PC-9 (cell line): ENCODE results near the gene SEMA3C. TPM values are rescaled to one million over a fixed set of nuclear protein-coding genes. Genes with fewer than 3 reads are reported as not detected.

Experiments
- Bru-seq: library from RNA; stranded (reverse); fragments of 400-500 nt; gene quantifications from one replicate; lab custom pipeline; 2021; lab: Mats Ljungman, UMichigan
- BruChase-seq, 2 experiments: library from RNA; stranded (reverse); fragments of 400-500 nt; gene quantifications; one replicate each; lab custom pipeline; 2021; lab: Mats Ljungman, UMichigan
- BruUV-seq: library from RNA; stranded (reverse); fragments of 400-500 nt; replicated peaks from 2 replicates; lab custom pipeline; 2021; lab: Mats Ljungman, UMichigan
- CTCF ChIA-PET: fragments of 300-600 bp; sonication (Branson Sonifier 250); formaldehyde crosslinking; loops from one replicate; lab custom pipeline; 2022; ENCODE audit warnings: antibody characterized with exemption; lab: Charles Lee
- POLR2A ChIA-PET: fragments of 300-600 bp; sonication (Branson Sonifier 250); formaldehyde crosslinking; loops from one replicate; lab custom pipeline; 2022; ENCODE audit warnings: antibody characterized with exemption; ENCODE audit not compliant: unreplicated experiment; lab: Charles Lee
- DNase-seq, 2 experiments: peaks; one replicate each; pipeline versions ENCODE4 v3.0.0 to v3.0.0-alpha.2; 2015 to 2022; ENCODE audit warnings: mixed read lengths in 1 of 2
- H2AFZ ChIP-seq: fragments of 200-600 bp; sonication (generic); 2 replicates; pipeline ENCODE4 v1.8.1; 2017; ENCODE audit warnings: antibody characterized with exemption
- H3F3A ChIP-seq: fragments of 200-600 bp; sonication (generic); 2 replicates; pipeline ENCODE4 v1.8.1; 2017; ENCODE audit warnings: antibody characterized with exemption, mild to moderate bottlenecking, low read depth; ENCODE audit not compliant: insufficient read depth
- H3K27ac ChIP-seq: fragments of 200-600 bp; sonication (generic); 2 replicates; pipeline ENCODE4 v1.6.1; 2016; ENCODE audit warnings: mixed run types
- H3K27me3 ChIP-seq: fragments of 200-600 bp; sonication (generic); 2 replicates; pipeline ENCODE4 v1.6.1; 2016; ENCODE audit warnings: low read depth, mixed run types; ENCODE audit not compliant: insufficient read depth
- H3K36me3 ChIP-seq: fragments of 200-600 bp; sonication (generic); 2 replicates; pipeline ENCODE4 v1.6.1; 2016; ENCODE audit warnings: low read depth, mixed run types
- H3K4me1 ChIP-seq: fragments of 200-600 bp; sonication (generic); replicated peaks from 2 replicates; pipeline ENCODE4 v1.6.1; 2016; ENCODE audit warnings: mixed run types; ENCODE audit not compliant: insufficient read depth
- H3K4me2 ChIP-seq: fragments of 200-600 bp; sonication (generic); 2 replicates; pipeline ENCODE4 v1.6.1; 2017; ENCODE audit warnings: mixed run types
- H3K4me3 ChIP-seq: fragments of 200-600 bp; sonication (generic); 2 replicates; pipeline ENCODE4 v1.6.1; 2016; ENCODE audit warnings: mixed run types
- H3K79me2 ChIP-seq: fragments of 200-600 bp; sonication (generic); 2 replicates; pipeline ENCODE4 v1.6.1; 2017; ENCODE audit warnings: low read depth, mixed run types
- H3K9me2 ChIP-seq: fragments of 200-600 bp; sonication (generic); 2 replicates; pipeline ENCODE4 v1.8.1; 2017; ENCODE audit warnings: mild to moderate bottlenecking; ENCODE audit not compliant: insufficient read depth
- H3K9me3 ChIP-seq: fragments of 200-600 bp; sonication (generic); 2 replicates; pipeline ENCODE4 v1.8.1; 2016; ENCODE audit warnings: low read depth; ENCODE audit not compliant: insufficient read depth
- H4K20me1 ChIP-seq: fragments of 200-600 bp; sonication (generic); 2 replicates; pipeline ENCODE4 v1.8.1; 2017; ENCODE audit not compliant: insufficient read depth
- EZH2 ChIP-seq: fragments of 200-600 bp; sonication (generic); IDR thresholded peaks from 2 replicates; pipeline ENCODE4 v1.8.0; 2017; ENCODE audit warnings: antibody characterized with exemption, low read depth
- intact Hi-C: fragments of 100-400 bp; cut with micrococcal nuclease; formaldehyde crosslinking; loops from one replicate; pipeline ENCODE4 v1.10.0; 2022; ENCODE audit not compliant: unreplicated experiment
- long read RNA-seq: library from polyadenylated mRNA; stranded (forward); transcript quantifications from one replicate; pipeline ENCODE4 v2.0.0, GENCODE V29; 2022
- total RNA-seq: library from RNA; stranded (reverse); gene quantifications from 2 replicates; pipeline ENCODE4 v1.2.3, GENCODE V29; 2021
- TF ChIP-seq, protein P1 (sequence below): fragments of 200-600 bp; sonication (generic); conservative IDR thresholded peaks from 2 replicates; pipeline ENCODE4 v1.6.1; 2017; ENCODE audit warnings: mixed run types, antibody characterized with exemption, mild to moderate bottlenecking, moderate library complexity

The SEMA3C gene
- total RNA-seq (19.9 and 20.9 TPM in 2 replicates), Bru-seq, nascent RNA (percentile 74 among the genes with signal in this experiment), BruChase-seq, experiment 1, labeled RNA remaining after a 2-hour chase (percentile 75 among the genes with signal in this experiment), BruChase-seq, experiment 2, labeled RNA remaining after a 6-hour chase (percentile 69 among the genes with signal in this experiment)
- long read RNA-seq, full-length matches to known transcripts, result 10 of 14 reads
- long read RNA-seq, partial matches to known transcripts, result 2 of 14 reads
- long read RNA-seq, other reads (novel, unspliced or antisense), result 2 of 14 reads

DNA sequence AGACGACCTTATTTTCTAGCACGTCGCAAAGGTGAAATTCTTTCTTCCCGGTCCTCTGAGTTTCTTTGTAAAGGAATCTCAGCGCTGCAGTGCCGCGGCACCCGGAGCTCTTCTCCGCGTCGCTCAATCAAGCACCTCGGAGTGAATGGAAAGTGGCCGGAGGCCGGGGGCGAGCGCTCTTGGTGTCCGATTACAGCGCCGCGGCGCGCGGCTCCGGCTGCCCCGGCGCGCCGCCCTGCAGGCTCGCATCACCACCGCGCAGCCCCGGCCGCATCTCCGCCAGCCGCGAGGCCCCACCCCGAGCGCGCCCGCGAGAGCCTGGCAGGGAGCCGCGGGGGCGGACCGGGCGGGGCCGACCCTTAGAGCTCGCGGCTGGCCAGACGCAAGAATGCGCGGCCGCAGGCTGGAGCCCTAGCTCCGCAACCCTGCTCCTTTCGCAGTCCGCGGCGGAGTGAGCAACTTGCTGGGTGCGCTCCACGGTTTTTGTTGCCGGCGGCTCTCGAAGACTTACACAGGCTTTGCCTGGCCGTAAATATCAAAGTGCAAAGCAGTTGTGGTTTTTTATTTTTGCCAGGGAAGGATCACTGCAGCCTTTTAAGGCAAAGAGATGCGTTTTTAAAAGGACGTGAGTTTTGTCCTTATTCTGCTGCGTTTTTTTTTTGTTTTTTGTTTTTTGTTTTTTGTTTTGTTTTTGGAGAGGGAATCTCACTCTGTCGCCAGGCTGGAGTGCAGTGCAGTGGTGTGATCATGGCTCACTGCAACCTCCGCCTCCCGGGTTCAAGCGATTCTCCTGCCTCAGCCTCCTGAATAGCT is at the start of gene SEMA3C:
Gene SEMA3C, minus strand, starts transcription at position 143 of the 813 bp plus-strand sequence. CDS start 2,270 bp downstream, outside the sequence.
- intact Hi-C loops, result loop anchor here (1.0 to 5.0 kb wide), 9 partner anchors 23 to 492 kb away; no protein-coding TSS in a partner anchor
- no peaks in the 10 kb centered on the region for H3K36me3 ChIP-seq
- no peaks in the 10 kb centered on the region for H3K9me2 ChIP-seq
- H3K9me3 ChIP-seq, result no peaks in the 10 kb centered on the region
- BruUV-seq, result TSS peak; percentile 100
- H3K4me1 ChIP-seq, result peaks cover 55% of the 10 kb centered on the region
- H3K4me3 ChIP-seq, result peak within 1 kb of the TSS; percentile 86
- no peaks in the 10 kb centered on the region for H3K27me3 ChIP-seq
- ChIA-PET CTCF (interaction anchor here (0.6 to 1.3 kb wide), 11 partner anchors 22 to 1633 kb away, joined by 3 to 20 read pairs (median 8); no protein-coding TSS in a partner anchor), POLR2A (interaction anchor here (0.5 to 1.3 kb wide), 11 partner anchors 23 to 1482 kb away, joined by 3 to 7 read pairs (median 3); no protein-coding TSS in a partner anchor)
- H2AFZ ChIP-seq, result peak within 1 kb of the TSS; percentile 90
- peaks cover 15% of the 10 kb centered on the region for H3F3A ChIP-seq
- peak; percentile 89 to 98 for DNase-seq
- H3K79me2 ChIP-seq, result peaks cover 22% of the 10 kb centered on the region
- peak within 1 kb of the TSS; percentile 85 for H3K27ac ChIP-seq
- peak within 1 kb of the TSS; percentile 88 for H3K4me2 ChIP-seq
- TF ChIP-seq, protein P1, sequence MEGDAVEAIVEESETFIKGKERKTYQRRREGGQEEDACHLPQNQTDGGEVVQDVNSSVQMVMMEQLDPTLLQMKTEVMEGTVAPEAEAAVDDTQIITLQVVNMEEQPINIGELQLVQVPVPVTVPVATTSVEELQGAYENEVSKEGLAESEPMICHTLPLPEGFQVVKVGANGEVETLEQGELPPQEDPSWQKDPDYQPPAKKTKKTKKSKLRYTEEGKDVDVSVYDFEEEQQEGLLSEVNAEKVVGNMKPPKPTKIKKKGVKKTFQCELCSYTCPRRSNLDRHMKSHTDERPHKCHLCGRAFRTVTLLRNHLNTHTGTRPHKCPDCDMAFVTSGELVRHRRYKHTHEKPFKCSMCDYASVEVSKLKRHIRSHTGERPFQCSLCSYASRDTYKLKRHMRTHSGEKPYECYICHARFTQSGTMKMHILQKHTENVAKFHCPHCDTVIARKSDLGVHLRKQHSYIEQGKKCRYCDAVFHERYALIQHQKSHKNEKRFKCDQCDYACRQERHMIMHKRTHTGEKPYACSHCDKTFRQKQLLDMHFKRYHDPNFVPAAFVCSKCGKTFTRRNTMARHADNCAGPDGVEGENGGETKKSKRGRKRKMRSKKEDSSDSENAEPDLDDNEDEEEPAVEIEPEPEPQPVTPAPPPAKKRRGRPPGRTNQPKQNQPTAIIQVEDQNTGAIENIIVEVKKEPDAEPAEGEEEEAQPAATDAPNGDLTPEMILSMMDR, result no peak
- no peak for TF ChIP-seq EZH2
- no peaks in the 10 kb centered on the region for H4K20me1 ChIP-seq

DNA sequence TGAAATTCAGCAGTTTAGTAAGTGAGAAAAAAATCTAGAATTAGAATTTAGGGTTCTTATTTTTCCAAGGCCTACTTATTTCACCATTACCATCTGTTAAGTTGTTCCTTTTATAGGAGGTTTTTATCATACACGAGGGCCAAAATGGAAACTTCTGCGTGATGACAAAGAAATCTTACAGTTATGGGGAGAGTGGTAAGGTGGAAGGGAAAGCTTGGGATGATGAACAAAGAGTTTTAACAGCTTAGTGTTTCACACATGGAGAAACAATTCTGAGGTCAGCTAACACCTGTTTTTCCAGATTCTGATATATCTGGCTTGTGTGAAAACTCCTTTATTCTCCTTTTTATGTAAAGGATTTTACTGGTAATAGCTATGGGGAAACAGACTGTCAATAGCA is 49.8 kb upstream of the SEMA3C start:
- no peaks in the 10 kb centered on the region for H3K4me1 ChIP-seq
- POLR2A ChIA-PET, result no interaction called here
- H4K20me1 ChIP-seq, result no peaks in the 10 kb centered on the region
- BruUV-seq, result no TSS peak
- H3K27me3 ChIP-seq, result no peaks in the 10 kb centered on the region
- intact Hi-C loops, result no loop called here
- no peak for TF ChIP-seq EZH2
- TF ChIP-seq, protein P1, result no peak
- H3K9me2 ChIP-seq, result peaks cover 6% of the 10 kb centered on the region; the same call in 1 of the 2 replicates
- no peak overlapping the region for H2AFZ ChIP-seq
- no peaks in the 10 kb centered on the region for H3K9me3 ChIP-seq
- no peaks in the 10 kb centered on the region for H3K36me3 ChIP-seq
- H3F3A ChIP-seq, result no peaks in the 10 kb centered on the region
- DNase-seq, result no peak
- H3K79me2 ChIP-seq, result no peaks in the 10 kb centered on the region
- CTCF ChIA-PET, result no interaction called here
- H3K27ac ChIP-seq, result no peak overlapping the region
- H3K4me2 ChIP-seq, result no peak overlapping the region
- no peak overlapping the region for H3K4me3 ChIP-seq

- intact Hi-C loops, result no loop called here
- TF ChIP-seq, protein P1, result no peak
- no peak for TF ChIP-seq EZH2
- Histone ChIP-seq H3K27ac (no peak overlapping the region), H3K9me3 (no peaks in the 10 kb centered on the region), H3K36me3 (no peaks in the 10 kb centered on the region), H3K4me2 (no peak overlapping the region), H2AFZ (no peak overlapping the region), H3K4me1 (no peaks in the 10 kb centered on the region), H3F3A (no peaks in the 10 kb centered on the region), H3K4me3 (no peak overlapping the region), H3K27me3 (no peaks in the 10 kb centered on the region), H3K79me2 (no peaks in the 10 kb centered on the region), H4K20me1 (no peaks in the 10 kb centered on the region), H3K9me2 (0 out of 2 replicates have a peak, but pooled peaks cover 1% of the 10 kb centered on the region)
- BruUV-seq, result no TSS peak
- DNase-seq, result no peak
- POLR2A ChIA-PET, result no interaction called here
- CTCF ChIA-PET, result no interaction called here
Observed at GRCh38 chr7:80967917-80968297, 49.1 kb upstream of the SEMA3C start.
